Posterior cingulate gyrus (tissue), 11 donors: ENCODE measurements around the gene XIRP2.

Source experiments
- DNase-seq, 10 donors: peaks; one replicate each; pipeline versions ENCODE4 v3.0.0 to v3.0.0-alpha.2; 2020 to 2021; ENCODE audit warnings: mixed read lengths in 3 of 10
- intact Hi-C: fragments of 100-400 bp; cut with DNase I; formaldehyde crosslinking; loops from one replicate; pipeline ENCODE4 v1.15.1; 2023

The XIRP2 gene

DNA sequence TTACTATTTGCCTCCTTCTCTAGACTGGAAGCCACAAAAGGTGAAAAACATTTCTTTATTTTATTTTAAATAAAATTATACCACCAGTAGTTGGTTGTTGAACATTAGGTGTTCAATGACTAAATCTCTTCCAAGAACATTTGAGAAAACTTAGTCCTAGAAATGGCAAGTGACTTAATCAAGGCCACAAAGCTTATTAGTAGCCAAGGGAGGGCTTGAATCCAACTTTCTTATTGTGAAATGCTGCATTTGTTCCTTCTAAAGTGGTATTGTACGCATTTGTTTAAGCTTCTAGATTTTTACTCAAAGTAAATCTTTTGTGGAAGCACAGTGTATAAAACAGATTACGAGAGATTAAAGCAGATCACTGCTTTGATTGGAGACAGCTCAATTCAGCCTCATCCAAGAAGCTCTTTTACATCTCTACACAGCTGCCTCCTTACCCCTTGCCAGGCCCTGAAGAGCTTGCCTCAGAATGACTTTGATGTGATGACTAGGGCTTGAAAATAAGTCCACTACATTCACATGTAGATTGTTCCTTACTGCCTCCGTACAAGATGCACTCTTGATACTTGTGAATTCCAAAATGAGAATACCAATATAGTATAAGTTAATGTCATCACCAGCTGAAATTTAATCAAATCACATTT is 244.8 kb downstream of the XIRP2 start:
- intact Hi-C loops, result no loop called here
- no peak for DNase-seq

DNA sequence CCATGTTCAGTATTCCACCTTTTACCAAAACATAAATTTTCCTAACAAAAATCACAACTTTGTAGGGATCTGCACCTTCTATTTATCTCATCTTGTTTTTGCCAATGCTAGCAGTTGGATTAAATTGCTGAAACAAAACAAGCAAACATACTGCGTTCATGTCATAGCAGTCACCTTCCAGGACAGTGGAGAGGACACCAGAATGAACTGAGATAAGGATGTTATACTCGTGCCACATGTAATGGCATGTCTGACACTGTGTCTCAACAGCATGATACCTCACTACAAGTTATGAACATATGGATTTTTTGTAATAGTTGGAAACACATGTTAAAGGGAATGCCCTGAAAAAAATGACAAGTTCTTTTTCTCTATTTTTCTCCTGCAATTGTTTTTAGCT is 245.3 kb downstream of the XIRP2 start:
- intact Hi-C loops, result no loop called here
- DNase-seq, result no peak

DNA sequence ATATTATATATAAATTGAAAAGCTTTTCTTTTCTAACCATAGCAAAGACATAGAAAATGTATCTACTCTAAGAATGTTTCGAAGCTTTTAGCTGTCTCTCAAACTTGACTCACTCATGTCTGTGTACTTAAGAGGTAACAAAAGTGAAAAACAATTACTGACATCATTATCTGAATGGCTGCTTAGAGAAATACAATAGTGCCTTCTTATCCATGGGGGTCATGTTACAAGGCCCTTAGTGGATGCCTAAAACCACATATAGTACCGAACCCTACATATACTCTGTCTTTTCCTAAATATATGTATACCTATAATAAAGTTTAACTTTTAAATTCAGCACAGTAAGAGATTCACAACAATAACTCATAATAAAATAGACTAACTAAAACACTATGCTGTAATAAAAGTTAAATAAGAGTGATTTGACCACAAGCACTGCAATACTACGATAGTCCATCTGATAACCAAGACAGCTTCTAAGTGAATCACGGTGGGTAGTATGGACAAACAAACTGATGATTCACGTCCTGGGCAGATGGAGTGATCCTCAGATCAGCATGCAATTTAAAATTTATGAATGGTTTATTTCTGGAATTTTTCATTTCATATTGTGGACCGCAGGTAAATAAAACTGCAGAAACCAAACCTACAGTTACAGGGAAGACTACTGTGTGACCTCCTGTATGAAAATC is 246.2 kb downstream of the XIRP2 start:
- DNase-seq, result no peak
- intact Hi-C loops, result no loop called here

DNA sequence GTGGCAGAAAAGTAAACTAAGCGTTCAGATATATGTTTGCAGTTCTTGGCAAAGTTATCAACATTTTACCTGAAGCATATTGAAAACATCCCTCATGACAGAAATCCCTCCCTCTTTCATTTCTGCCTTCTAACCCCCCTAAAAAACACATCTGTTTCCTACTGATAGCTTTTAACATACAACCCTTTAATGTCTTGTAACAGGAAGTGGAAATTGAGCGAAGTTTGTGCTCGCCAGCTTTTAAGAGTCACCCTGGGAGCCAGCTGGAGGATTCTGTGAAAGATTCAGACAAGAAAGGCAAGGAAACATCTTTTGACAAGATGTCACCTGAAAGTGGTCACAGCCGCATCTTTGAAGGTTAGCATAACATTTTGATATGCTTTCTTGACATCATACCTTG is 247.4 kb downstream of the XIRP2 start:
- intact Hi-C loops, result no loop called here
- DNase-seq, result no peak

DNA sequence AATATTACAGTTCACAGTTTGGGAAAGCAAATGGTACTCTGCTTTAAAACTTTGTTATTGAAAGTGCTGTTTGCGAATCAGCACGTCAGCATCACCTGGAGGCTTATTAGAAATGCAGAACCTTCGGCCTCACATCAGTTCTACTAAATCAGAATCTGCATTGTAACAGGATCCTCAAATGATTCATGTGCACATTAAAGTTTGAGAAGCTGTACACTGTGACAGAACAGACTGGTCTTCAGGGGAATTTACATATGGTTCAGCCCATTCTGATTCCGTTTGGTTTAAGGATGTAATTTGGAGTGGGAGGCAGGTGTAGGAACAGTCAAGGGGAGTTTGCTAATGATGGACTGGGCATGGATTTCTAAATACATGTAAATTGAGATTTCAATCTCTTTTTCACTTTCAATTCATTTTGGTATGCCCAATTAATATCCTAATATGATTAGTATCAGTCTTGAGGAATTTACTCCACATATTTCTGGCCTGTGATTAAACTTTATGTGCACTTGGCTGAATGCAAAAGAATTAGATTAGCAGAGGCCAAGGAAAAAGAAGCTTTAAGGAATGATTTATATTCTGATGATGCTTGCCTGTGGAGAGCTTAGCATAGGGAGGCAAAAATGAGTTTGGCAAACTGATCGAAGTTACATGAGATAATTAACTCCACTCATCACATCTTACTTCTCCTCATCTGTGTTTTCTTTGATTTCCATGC is 248.8 kb downstream of the XIRP2 start:
- no peak for DNase-seq
- intact Hi-C loops, result no loop called here

DNA sequence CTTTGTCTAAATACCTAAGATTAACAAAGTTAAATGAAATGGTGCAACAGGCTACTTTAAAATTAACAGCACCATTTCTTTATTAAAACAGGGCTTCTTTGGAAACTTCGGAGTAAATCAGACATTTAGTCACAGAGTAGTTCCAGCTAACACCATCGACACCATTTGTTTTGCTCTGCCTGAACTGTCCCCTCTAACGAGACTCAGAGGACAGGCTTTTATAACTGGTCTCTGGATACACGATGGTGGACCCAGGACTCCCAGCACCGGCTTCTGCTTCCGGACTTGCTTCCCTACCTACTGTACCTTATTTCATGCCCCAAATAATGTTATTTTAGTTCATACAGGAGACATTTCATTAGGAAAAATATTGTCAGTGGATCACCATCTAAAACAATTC is 252.1 kb downstream of the XIRP2 start:
- intact Hi-C loops, result no loop called here
- no peak for DNase-seq

DNA sequence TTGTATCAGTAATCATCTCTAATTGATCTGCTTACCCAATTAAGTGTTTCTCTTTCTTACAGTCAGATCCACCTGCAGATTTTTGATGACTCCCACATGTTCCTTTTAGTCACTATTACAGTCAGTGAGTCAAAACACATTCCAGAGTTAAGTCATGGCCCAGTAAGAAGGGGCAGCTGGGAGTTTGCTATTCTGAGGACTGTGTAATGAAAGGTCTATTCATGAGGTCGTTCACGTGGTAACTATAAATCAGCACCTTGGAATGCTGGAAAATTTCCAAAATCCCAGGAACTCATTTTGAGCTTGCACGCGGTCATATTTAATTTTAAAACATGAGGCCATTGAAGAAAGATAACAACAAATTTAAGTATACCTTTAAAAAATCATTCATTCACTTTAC is 252.5 kb downstream of the XIRP2 start:
- intact Hi-C loops, result no loop called here
- DNase-seq, result no peak

DNA sequence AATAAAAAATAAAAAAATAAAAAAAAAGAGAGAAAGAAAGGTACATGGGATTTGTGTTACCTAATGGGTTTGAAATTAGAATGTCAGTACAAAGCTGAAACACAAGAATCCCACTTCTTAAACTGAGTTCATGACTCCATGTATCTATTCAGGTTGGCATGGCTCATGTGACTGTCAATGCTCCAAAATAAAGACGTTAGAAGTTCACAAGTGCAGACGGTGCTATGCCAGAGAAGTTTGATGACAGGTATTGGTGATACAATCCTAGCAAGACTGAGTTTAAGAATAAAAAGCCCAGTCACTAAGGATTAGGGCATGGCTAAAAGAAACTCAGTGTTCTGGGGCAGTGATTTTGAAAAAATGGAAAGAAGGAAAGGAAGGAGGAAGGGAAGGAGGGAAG is 254.3 kb downstream of the XIRP2 start:
- no peak for DNase-seq
- intact Hi-C loops, result no loop called here

DNA sequence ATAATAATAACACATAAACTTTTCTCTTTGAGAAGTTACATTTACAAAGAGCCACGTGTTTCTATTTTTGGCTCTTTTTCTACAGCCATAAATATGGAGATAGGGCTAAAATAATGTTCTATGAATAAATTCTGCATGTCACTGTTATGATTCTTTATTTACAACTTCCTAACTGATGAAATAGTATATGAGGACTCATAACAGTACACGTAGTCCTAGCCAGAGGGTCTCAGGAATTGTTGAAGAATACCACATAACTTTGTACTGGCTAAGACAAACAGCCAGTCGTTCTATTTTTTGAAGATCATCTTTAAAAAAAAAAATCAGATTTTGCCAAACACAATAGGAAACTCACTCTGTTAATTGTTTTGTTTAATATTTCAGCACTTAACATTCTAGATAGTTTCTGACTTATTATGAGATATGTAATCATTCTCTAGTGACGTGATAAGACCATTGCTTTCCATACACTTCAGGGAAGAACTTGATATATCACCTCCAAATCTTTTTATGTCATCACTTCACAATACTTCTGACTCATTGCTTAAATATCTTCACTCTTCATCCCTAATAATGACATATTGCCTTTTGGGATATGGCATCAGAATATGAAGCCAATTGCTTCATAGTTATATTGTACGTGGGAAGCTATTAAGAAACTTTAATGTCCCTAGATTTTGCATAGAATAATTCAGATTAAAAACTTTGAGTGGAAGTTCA is 256.1 kb downstream of the XIRP2 start:
- DNase-seq, result no peak
- intact Hi-C loops, result no loop called here

DNA sequence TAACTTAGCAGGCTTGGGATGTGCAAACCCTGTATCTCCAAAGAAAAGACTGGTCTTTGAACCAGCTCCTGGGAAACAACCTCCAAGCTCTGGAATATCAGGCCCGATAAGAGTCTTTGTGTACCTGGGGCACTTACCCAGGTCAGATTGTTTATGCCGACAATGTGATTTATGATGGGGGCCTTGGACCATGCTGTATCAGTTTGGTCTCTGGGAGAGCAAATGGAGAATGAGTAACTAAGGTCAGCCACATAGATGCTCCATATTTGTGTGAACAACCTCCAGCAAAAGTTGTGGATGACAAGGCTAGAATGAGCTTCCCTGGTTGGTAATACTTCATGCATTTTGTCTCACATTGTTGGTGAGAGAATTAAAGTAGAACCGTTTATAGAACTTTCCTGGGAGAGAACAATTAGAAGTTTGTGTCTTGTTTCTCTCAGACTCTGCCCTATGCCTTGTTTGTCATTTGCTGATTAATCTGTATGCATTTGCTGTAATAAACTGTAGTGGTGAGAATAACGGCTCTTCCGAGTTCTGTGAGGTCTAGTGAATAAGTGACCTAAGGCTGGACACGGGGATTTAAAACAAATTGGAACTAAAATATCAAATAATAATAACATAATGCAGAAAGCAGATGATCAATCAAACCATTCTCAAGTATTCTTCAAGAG is 259.1 kb downstream of the XIRP2 start:
- DNase-seq, result no peak
- intact Hi-C loops, result no loop called here

DNA sequence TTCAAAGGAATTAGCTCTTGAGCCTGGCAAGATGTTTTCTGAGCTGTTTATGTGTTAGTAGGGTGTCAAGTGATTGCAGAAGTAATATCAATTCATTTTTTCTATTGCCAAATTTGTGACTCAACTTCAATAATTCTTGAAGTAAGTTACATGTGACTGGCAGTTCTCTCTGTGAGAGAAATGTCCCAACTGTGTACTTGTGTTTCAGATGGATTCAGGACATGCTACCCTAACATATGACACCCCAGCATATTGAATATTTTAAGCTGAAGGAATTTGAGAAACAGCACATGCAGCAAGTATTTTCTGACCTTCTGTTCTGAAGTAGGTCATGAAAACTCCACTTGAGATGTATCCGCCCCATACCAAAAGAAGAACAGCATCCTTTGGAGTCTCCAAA is 263.6 kb downstream of the XIRP2 start:
- intact Hi-C loops, result no loop called here
- no peak for DNase-seq

DNA sequence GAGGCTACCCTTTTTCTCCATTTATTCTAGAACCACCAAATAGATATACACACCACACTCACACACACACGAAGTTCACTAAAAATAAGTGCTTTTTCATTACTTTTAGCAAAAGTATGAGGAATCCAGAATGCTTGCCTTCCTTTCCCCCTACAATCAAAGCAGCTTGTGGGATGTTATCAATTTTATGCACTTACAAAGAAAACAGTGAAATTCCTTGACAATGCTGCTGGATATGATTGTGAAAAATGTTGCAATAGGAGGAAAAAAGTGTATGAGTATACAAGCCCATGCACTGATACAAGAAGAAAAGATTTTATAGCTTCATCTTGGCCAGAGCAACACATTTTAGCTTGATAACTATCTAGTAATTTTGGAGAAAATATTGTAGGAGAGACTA is 269.2 kb downstream of the XIRP2 start:
- no peak for DNase-seq
- intact Hi-C loops, result no loop called here

DNA sequence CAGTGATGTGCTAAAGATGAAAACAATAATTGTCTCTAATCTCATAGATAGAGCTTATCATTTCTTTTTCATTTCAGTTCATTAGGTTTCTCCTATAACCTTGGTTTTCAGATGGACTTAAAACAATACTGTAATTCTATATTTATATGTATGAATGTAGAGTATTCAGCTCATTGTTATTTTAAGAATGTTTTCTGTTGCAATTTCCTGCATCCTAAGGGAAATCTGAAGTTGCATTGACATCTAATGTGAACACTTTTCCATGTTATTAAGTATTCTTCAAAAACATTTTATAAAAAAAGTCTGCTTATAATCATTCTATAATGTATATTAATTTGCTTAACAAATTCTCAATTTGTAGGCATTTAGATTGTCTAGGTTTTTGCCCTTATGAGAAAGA is 288.9 kb downstream of the XIRP2 start:
- intact Hi-C loops, result no loop called here
- DNase-seq, result no peak

DNA sequence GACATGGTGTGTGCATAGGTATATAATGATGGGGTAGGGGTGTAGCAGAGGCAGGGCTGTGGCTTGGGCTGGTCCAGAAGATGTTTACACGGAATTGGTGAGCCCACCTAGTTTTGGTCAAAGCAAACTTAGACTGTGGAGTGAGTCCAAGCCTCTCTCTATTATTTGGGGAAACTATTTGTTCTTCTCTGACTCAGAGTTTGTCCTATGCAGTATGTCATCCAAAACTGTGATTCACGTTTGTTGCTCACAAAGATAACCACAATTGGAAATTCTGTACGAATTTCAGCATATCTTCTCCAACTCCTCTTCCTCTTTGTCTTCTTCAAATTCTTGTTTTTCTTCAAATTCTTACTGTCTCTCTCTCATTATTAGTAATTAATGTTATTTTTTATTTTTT is 292.9 kb downstream of the XIRP2 start:
- intact Hi-C loops, result no loop called here
- no peak for DNase-seq

DNA sequence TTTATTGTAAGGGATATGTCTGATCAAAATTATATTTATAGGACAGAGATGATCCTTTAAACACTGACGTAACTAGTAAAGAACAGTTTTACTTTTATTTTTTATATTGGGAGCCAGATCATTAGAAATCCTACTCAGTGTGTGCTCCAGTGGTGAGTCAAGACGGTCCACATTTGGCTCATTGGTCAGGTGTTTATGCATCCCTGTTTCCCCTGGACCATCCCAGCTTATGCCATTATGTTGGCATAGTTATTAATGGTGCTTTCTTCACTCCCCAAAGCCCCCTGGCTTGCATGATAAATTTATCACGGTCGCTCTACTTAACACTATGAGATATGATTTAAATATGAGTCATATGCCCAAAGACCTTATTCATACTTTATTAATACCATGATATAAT is 293.4 kb downstream of the XIRP2 start:
- intact Hi-C loops, result no loop called here

DNA sequence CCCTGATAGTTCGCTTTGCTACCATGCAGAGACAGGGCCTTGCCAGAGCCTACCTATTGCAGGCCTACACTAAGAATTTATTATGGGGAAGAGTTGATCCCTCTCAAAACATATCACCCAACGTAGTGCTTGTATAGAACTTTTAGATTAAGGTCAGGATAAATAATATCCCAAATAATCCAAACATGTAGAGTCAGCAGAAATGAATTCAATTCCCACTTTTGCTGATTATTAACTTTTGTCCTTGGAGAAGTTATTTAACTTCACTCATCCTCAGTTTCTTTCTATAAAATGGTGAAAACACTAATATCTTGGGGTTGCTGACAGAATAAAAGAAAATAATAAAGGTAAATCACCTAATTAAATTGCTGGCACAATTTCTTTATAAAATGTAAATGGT is 294.1 kb downstream of the XIRP2 start:
- DNase-seq, result no peak
- intact Hi-C loops, result no loop called here

More for the DNA sequence above, 293.4 kb downstream of the XIRP2 start:
- DNase-seq, result no peak

DNA sequence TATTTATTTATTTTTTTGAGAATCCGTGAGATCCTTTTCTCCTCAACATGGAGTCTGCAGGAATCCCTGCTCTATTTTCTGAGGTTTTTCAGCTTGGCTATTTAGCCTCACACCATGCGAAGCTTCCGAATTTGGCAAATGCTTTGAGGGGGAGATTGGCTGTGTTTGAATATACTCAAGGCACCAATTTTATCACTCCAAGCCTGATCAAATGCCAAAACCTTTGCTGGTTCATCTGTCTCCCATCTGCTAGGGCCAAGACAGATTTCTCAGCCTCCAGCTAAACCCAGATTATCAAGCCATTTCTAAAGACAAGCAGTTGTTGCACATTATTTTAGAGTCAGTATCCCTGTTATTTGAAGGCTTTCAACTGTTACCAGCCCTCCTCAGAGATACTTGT is 295.7 kb downstream of the XIRP2 start:
- intact Hi-C loops, result no loop called here
- DNase-seq, result no peak

DNA sequence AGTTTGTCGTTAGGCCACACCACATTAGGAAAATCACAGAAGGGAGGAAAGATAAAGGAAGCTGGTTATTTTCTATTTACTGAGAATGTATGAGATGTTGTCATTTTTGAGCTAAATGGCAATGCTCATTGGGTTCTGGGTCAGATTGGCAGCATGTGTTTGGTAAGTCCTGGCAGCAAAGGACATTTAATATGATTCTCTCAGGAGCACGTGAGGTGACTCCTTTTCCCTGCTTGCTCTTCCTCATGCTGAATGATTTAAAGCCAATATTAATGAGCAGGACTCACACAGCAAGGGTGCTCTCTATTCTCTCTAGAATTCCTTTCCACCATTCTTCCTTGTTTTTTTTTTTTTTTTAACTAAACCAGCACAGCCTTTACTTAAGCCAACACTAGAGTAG is 298.2 kb downstream of the XIRP2 start:
- intact Hi-C loops, result no loop called here

DNA sequence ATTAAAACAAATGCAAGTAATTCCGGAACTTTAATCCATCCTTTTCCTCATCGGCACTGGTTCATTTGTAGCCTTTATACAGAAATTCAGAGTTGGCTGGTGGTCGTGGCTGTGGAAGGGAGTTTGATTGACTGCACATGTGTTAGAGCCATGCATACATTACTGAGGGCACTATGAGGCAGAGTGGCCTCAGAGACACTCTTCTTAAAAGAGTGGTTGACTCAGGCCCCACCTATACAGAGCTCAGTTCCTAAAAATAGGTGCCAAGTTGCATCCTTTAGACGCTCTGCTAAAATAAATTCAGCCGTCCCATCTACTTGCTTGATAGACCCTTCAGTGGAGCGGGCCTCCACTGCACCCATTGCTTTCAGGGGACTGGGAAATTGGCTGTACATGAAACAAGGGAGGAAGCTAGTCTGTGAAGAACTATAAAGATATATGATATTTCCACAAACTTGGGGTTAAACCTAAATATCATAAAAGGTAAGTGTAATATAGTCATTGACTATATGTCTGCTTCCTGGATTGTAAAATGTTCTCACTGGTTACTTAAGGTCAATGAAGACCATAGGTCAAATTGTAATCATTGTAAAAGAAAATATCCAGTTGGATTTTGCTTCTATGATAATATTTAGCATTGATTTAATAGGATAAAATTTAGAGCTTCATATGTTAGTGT is 298.9 kb downstream of the XIRP2 start:
- intact Hi-C loops, result no loop called here
- no peak for DNase-seq

More for the DNA sequence above, 298.2 kb downstream of the XIRP2 start:
- no peak for DNase-seq
